Endodermal cell (in vitro differentiated cells): ENCODE results near the gene PLCXD3. TPM values are rescaled to one million over a fixed set of nuclear protein-coding genes. Genes with fewer than 3 reads are reported as not detected.

ENCODE experiments used
- DNase-seq: peaks from one replicate; pipeline ENCODE4 v3.0.0-alpha.2; 2017
- H3K27ac ChIP-seq: 2 replicates; pipeline ENCODE4 v1.5.1; 2013; ENCODE audit warnings: mild to moderate bottlenecking, low read depth, low read length, moderate library complexity
- H3K27me3 ChIP-seq: 2 replicates; pipeline ENCODE4 v1.6.1; 2013; ENCODE audit warnings: mild to moderate bottlenecking, low read length, moderate library complexity; ENCODE audit not compliant: insufficient read depth, control insufficient read depth, poor library complexity, severe bottlenecking
- H3K36me3 ChIP-seq: 2 replicates; pipeline ENCODE4 v1.7.0; 2013; ENCODE audit warnings: mild to moderate bottlenecking, low read length, moderate library complexity; ENCODE audit not compliant: control insufficient read depth, insufficient read depth
- H3K4me1 ChIP-seq: one replicate; pipeline ENCODE4 v1.7.0; 2013; ENCODE audit warnings: low read length; ENCODE audit not compliant: control insufficient read depth, insufficient read depth
- H3K4me3 ChIP-seq: 2 replicates; pipeline ENCODE4 v1.5.1; 2013; ENCODE audit warnings: mild to moderate bottlenecking, low read length, moderate library complexity
- H3K9ac ChIP-seq: 2 replicates; pipeline ENCODE4 v1.6.1; 2013; ENCODE audit warnings: mild to moderate bottlenecking, low read length, moderate library complexity; ENCODE audit not compliant: poor library complexity, severe bottlenecking; ENCODE audit errors: extremely low read depth
- H3K9me3 ChIP-seq: 2 replicates; pipeline ENCODE4 v1.6.1; 2013; ENCODE audit warnings: mild to moderate bottlenecking, low read length, moderate library complexity; ENCODE audit not compliant: control insufficient read depth
- H3K27ac Mint-ChIP-seq: 2 replicates; pipeline ENCODE4 v1.8.0; 2020; ENCODE audit warnings: mixed read lengths
- H3K27me3 Mint-ChIP-seq: 2 replicates; pipeline ENCODE4 v1.8.0; 2021; ENCODE audit warnings: mild to moderate bottlenecking, mixed read lengths; ENCODE audit not compliant: insufficient read depth
- H3K36me3 Mint-ChIP-seq: 2 replicates; pipeline ENCODE4 v1.8.0; 2020; ENCODE audit warnings: low read depth, mixed read lengths
- H3K4me1 Mint-ChIP-seq: 2 replicates; pipeline ENCODE4 v1.8.0; 2020; ENCODE audit warnings: mixed read lengths
- H3K4me3 Mint-ChIP-seq: 2 replicates; pipeline ENCODE4 v1.8.0; 2020; ENCODE audit warnings: mild to moderate bottlenecking, moderate library complexity, mixed read lengths
- H3K9me3 Mint-ChIP-seq: 2 replicates; pipeline ENCODE4 v1.8.0; 2020; ENCODE audit warnings: mild to moderate bottlenecking, mixed read lengths
- WGBS, 2 experiments: methylation state at CpG; one replicate each; pipeline versions ENCODE4 v1.1.5 to v1.1.7; 2013; ENCODE audit warnings: missing lambda C conversion rate in 2 of 2, mixed read lengths in 1 of 2; ENCODE audit not compliant: insufficient coverage in 1 of 2, insufficient read length in 1 of 2; 5-methylcytosine and 5-hydroxymethylcytosine counted together
- total RNA-seq, 2 donors: library from RNA; stranded (reverse); fragmentation: NEBNext Ultra II Directional in 1 of 2; extraction: Animal tissue kit (Norgen Biotek cat#: 25700) in 1 of 2; gene quantifications; 2 replicates in 1 of 2; 3 replicates in 1 of 2; pipeline ENCODE4 v1.2.1, GENCODE V29; 2021
- TF ChIP-seq, protein P1 (sequence below): fragments of 200-600 bp; sonication (generic); conservative IDR thresholded peaks from 2 replicates; pipeline ENCODE4 v1.5.0; 2021; ENCODE audit warnings: antibody characterized with exemption, mild to moderate bottlenecking

Gene PLCXD3
- total RNA-seq, 2 donors from 2014 or later: 41.8 to 43.3 TPM

DNA sequence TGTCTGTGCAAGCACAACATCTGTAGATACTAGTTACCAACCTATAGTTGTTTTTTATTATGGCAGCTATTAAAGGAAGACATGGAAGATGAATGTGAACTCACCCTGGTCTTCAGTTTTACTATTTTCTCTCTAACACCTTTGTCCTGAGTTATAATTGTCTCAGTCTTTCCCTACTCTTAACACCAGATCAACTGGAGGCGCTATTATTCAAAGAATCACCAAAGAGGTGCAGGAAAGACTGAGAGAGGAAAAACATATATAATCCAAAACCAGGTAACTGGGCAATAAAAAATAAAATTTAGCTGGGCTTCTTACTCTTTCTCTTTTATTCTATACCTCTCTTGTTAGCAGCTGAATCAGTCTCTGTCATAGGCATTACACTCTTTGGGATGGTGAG, 162.8 kb downstream of the PLCXD3 start:
- 76 to 100% methylated on average over 1 of the region's 1 CpG for WGBS, 2 experiments
- no peaks in the 10 kb centered on the region for H3K9me3 ChIP-seq
- peaks cover 2% of the 10 kb centered on the region for H3K36me3 Mint-ChIP-seq

DNA sequence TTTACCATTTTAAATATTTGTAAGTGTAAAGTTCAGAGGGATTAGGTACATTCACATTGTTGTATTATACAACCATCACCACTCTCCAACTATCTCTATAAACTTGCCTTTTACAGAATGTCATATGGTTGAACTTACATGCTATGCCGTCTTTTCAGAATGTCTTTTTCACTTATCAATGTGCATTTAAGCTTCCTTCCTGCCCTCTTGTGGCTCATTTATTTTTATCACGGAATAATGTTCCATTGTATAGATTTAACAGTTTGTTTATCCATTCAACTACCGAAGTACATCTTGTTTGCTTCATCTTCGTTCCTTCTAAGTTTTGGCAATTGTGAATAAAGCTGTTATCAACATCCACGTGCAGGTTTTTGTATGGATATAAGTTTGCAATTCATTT, 163.8 kb downstream of the PLCXD3 start:
- H3K27ac Mint-ChIP-seq: no peak overlapping the region
- peaks cover 7% of the 10 kb centered on the region for H3K36me3 Mint-ChIP-seq

More for the DNA sequence above, 162.8 kb downstream of the PLCXD3 start:
- no peak for DNase-seq
- H3K4me1 ChIP-seq: no peaks in the 10 kb centered on the region
- no peak overlapping the region for H3K9ac ChIP-seq
- H3K27me3 ChIP-seq: no peaks in the 10 kb centered on the region
- Mint-ChIP-seq H3K27ac (no peak overlapping the region), H3K4me3 (no peak overlapping the region), H3K27me3 (no peaks in the 10 kb centered on the region), H3K4me1 (peaks cover 23% of the 10 kb centered on the region), H3K9me3 (no peaks in the 10 kb centered on the region)
- no peak overlapping the region for H3K27ac ChIP-seq
- H3K4me3 ChIP-seq: no peak overlapping the region
- no peaks in the 10 kb centered on the region for H3K36me3 ChIP-seq
- TF ChIP-seq, protein P1, sequence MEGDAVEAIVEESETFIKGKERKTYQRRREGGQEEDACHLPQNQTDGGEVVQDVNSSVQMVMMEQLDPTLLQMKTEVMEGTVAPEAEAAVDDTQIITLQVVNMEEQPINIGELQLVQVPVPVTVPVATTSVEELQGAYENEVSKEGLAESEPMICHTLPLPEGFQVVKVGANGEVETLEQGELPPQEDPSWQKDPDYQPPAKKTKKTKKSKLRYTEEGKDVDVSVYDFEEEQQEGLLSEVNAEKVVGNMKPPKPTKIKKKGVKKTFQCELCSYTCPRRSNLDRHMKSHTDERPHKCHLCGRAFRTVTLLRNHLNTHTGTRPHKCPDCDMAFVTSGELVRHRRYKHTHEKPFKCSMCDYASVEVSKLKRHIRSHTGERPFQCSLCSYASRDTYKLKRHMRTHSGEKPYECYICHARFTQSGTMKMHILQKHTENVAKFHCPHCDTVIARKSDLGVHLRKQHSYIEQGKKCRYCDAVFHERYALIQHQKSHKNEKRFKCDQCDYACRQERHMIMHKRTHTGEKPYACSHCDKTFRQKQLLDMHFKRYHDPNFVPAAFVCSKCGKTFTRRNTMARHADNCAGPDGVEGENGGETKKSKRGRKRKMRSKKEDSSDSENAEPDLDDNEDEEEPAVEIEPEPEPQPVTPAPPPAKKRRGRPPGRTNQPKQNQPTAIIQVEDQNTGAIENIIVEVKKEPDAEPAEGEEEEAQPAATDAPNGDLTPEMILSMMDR: peak; percentile 21

DNA sequence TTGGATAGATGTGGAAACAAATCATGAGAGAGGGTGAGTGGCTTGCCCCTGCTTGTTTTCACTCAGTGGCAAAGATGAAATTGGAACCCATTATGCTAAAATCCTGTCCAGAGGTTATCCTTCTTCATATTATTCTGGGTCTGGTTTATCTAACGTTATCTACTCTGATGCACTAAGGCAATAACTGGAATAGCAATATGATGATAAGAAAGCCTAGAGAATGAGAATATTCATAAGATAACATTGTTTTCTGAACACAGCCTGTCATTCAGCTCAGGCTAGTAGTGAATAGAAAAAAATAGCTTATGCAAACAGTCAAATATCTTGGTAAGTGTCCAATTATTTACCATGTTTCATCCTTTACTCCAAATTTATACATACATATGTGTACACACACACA, 165.1 kb downstream of the PLCXD3 start:
- peaks cover 23% of the 10 kb centered on the region for H3K4me1 Mint-ChIP-seq
- Histone ChIP-seq H3K9me3 (no peaks in the 10 kb centered on the region), H3K9ac (no peak overlapping the region), H3K4me1 (no peaks in the 10 kb centered on the region), H3K27me3 (no peaks in the 10 kb centered on the region), H3K36me3 (no peaks in the 10 kb centered on the region), H3K4me3 (no peak overlapping the region), H3K27ac (no peak overlapping the region)
- 94 to 100% methylated on average over 1 of the region's 1 CpG for WGBS, 2 experiments
- no peaks in the 10 kb centered on the region for H3K27me3 Mint-ChIP-seq
- no peak overlapping the region for H3K27ac Mint-ChIP-seq
- DNase-seq: no peak
- H3K36me3 Mint-ChIP-seq: peaks cover 12% of the 10 kb centered on the region
- no peak overlapping the region for H3K4me3 Mint-ChIP-seq
- H3K9me3 Mint-ChIP-seq: no peaks in the 10 kb centered on the region
- TF ChIP-seq, protein P1: no peak

More for the DNA sequence above, 163.8 kb downstream of the PLCXD3 start:
- Mint-ChIP-seq H3K27me3 (no peaks in the 10 kb centered on the region), H3K4me1 (peaks cover 23% of the 10 kb centered on the region), H3K9me3 (no peaks in the 10 kb centered on the region), H3K4me3 (no peak overlapping the region)
- Histone ChIP-seq H3K27me3 (no peaks in the 10 kb centered on the region), H3K27ac (no peak overlapping the region), H3K9me3 (no peaks in the 10 kb centered on the region), H3K36me3 (no peaks in the 10 kb centered on the region), H3K4me1 (no peaks in the 10 kb centered on the region), H3K4me3 (no peak overlapping the region), H3K9ac (no peak overlapping the region)
- 86 to 91% methylated on average over 4 to 5 of the region's 5 CpGs for WGBS, 2 experiments
- no peak for DNase-seq
- TF ChIP-seq, protein P1: peak; percentile 38
